Heart left ventricle (tissue), 16 donors: Measurements from ENCODE around the gene RPS6KA5. TPM values are rescaled to one million over a fixed set of nuclear protein-coding genes. Genes with fewer than 3 reads are reported as not detected.
"Not testable (repeated sequence)": the region's sequence is repeated elsewhere in the genome, so short reads cannot be mapped to it uniquely, and the experiment has no call there.

Experiments used
- ATAC-seq, 4 donors: fragments of 200-7000 bp; cut with Tn5 transposase; one replicate each; pipeline ENCODE4 v1.9.1; 2020 to 2022; ENCODE audit warnings: moderate library complexity in 4 of 4, mild to moderate bottlenecking in 3 of 4, moderate number of reproducible peaks in 1 of 4
- DNase-seq, 5 donors: peaks; one replicate each; pipeline ENCODE4 v3.0.0-alpha.2; 2020
- H3K27ac ChIP-seq, 12 donors: fragments of 200-600 bp; sonication (generic) in 4 of 12; one replicate each; pipeline versions ENCODE4 v1.5.0 to v1.8.0; 2016 to 2022; ENCODE audit warnings: mild to moderate bottlenecking in 2 of 12
- H3K27me3 ChIP-seq, 9 donors: fragments of 200-600 bp; sonication (generic) in 2 of 9; one replicate each; pipeline versions ENCODE4 v1.5.1 to v1.8.0; 2016 to 2022; ENCODE audit warnings: mild to moderate bottlenecking in 3 of 9
- H3K36me3 ChIP-seq, 9 donors: fragments of 200-600 bp; sonication (generic) in 2 of 9; one replicate each; pipeline versions ENCODE4 v1.5.0 to v1.8.0; 2018 to 2022; ENCODE audit warnings: mild to moderate bottlenecking in 2 of 9
- H3K4me1 ChIP-seq, 12 donors: fragments of 200-600 bp; sonication (generic) in 4 of 12; one replicate each; pipeline versions ENCODE4 v1.5.0 to v1.8.0; 2016 to 2022; ENCODE audit warnings: mild to moderate bottlenecking in 3 of 12
- H3K4me3 ChIP-seq, 12 donors: fragments of 200-600 bp; sonication (generic) in 4 of 12; one replicate each; pipeline versions ENCODE4 v1.5.0 to v1.8.0; 2017 to 2022; ENCODE audit warnings: mild to moderate bottlenecking in 9 of 12, moderate library complexity in 4 of 12
- H3K9me3 ChIP-seq, 12 donors: fragments of 200-600 bp; sonication (generic) in 4 of 12; one replicate each; pipeline versions ENCODE4 v1.5.0 to v1.8.0; 2016 to 2022; ENCODE audit warnings: mild to moderate bottlenecking in 1 of 12
- POLR2A ChIP-seq, 2 donors: fragments of 450-650 bp; IDR thresholded peaks; one replicate each; pipeline ENCODE4 v1.6.1; 2017; ENCODE audit warnings: antibody characterized with exemption in 2 of 2, mild to moderate bottlenecking in 2 of 2, moderate library complexity in 2 of 2
- WGBS, 4 donors: extraction: QIAGEN DNeasy Blood & Tissue Kit in 2 of 4; methylation state at CpG; one replicate each; pipeline versions ENCODE4 v1.1.5 to v1.1.7; 2013 to 2018; 5-methylcytosine and 5-hydroxymethylcytosine counted together
- intact Hi-C, 10 donors: fragments of 100-400 bp; cut with DNase I; formaldehyde crosslinking; loops; one replicate each; pipeline versions ENCODE4 v1.11.1 to v1.14.2; 2022
- polyA plus RNA-seq, 2 donors: library from polyadenylated mRNA; stranded (reverse); fragments of 200-250 nt; gene quantifications; one replicate each; pipeline ENCODE4 v1.2.3, GENCODE V29; 2013
- total RNA-seq, 9 donors: library from RNA; depleted of rRNA in 2 of 9; stranded (reverse); fragments of >200 nt in 2 of 9; fragmentation: NEBNext Ultra II Directional in 3 of 9; extraction: Animal tissue kit (Norgen Biotek cat#: 25700) in 3 of 9; gene quantifications; one replicate each; pipeline versions ENCODE4 v1.1.0 to v1.2.4, GENCODE V29; 2016 to 2023
- TF ChIP-seq, protein P1 (sequence below), 12 donors: fragments of 200-600 bp; sonication (generic) in 4 of 12; IDR thresholded peaks; one replicate each; pipeline versions ENCODE4 v1.5.0 to v1.8.0; 2018 to 2022; ENCODE audit warnings: antibody characterized with exemption in 12 of 12, mild to moderate bottlenecking in 5 of 12
- donor health status: ischemic (EF 13 %, LVEDD 7.1; RV severe dilation, severe dysfunction).
- donor health status: healthy with polysubstance abuse.
- donor health status: DM: no; HTN: yes; CAD: no.
- donor health status: DM: no; HTN: no; CAD: no.
- donor health status: ischemic (EF 25% LVEDD 6.9; RV normal size, moderate dysfunction).
- donor health status: ischemic (EF 25% LVEDD 5.7; RV mildly dilated, moderate dysfunction).
- donor health status: healthy.
- donor health status: DM: yes; HTN: yes; CAD: no.
- donor health status: ischemic (EF 35%, LVEDD 5.7; RV mildly dilated, moderate dysfunction).
- donor health status: nonischemic (EF 11% LVEDD 7.7; RV severe dilation, severe dysfunction).
- donor health status: DM: yes; HTN: yes; CAD: no.
- donor health status: PGD.
- donor health status: ischemic (EF 29% LVEDD 5.4; RV normal size, mild dysfunction).
- donor health status: nonischemic (EF 23%, LVEDD 6.1; RV moderate dilation, normal function).

RPS6KA5 gene
- total and polyA plus RNA-seq, 11 donors: 0.72 to 13.3 (median 8.5) TPM

DNA sequence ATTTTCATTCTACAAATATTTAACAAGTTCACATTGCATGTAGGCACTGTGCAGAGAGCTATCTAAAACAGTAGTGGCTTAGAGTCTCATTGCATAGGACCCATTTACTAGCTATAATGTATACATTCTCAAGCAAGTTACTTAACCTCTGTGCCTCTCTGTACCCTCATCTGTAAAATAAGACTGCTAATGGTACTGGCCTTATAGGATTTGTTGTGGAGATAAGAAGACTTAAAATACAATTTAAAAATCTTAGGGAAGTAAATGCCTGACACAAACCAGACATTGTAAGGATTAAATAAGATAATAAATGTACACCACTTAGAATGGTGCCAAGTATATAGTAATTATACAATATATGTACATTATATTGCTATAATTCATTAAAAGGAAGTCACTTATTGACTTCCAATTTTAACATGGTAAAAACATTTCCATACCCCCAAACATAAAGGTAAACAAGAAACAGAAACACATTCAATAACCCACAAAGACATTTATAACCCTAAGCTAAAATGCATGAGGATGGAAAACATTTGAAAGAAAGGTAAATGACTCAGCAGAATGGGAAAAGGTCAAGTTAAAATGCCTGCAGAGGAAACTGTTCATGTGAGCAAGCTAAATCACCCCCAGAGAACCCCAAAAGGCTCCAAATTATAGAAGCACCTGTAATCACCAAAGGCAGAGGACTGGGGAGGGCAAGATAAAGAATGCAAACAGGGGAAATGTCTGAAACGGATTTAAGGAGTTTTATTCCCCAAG is 30.8 kb downstream of the RPS6KA5 start:
- Histone ChIP-seq H3K9me3 (no peaks in the 10 kb centered on the region), H3K4me3 (no peak overlapping the region), H3K36me3 (no peaks in the 10 kb centered on the region), H3K4me1 (peaks cover 0 to 19% (median 0%) of the 10 kb centered on the region in 12 donors), H3K27me3 (no peaks in the 10 kb centered on the region), H3K27ac (no peak overlapping the region)
- TF ChIP-seq POLR2A (IDR thresholded peaks at IDR 0.05): no peak
- intact Hi-C loops: no loop called here
- WGBS, 4 donors: 81 to 89% (median 85%) methylated on average over 1 of the region's 1 CpG
- ATAC-seq (no peak), DNase-seq (no peak)

DNA sequence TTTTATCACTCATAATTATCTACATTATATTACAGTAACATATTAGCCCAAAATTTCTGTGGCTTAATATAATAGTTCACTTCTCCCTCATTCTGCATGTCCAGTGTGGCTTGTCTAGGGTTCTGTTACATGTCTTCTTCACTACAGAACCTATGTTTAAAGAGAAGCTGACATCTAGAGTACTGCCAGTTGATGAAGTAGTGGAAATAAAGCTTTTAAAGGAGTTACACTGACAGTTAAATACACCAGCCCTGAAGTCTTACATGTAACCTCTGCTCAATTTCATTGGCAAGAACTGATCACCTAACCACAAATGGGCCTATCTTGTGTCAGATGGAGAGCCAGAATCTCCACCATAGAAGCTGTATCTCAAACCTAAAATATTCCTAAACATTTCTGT is 32.9 kb downstream of the RPS6KA5 start:
- intact Hi-C loops: no loop called here
- H3K27ac ChIP-seq: no peak overlapping the region
- ATAC-seq (no peak), DNase-seq (no peak)
- H3K4me1 ChIP-seq: peaks cover 0 to 26% (median 0%) of the 10 kb centered on the region in 12 donors
- H3K36me3 ChIP-seq: no peaks in the 10 kb centered on the region
- H3K27me3 ChIP-seq: no peaks in the 10 kb centered on the region
- no peak for TF ChIP-seq POLR2A (IDR thresholded peaks at IDR 0.05)
- TF ChIP-seq, protein P1, sequence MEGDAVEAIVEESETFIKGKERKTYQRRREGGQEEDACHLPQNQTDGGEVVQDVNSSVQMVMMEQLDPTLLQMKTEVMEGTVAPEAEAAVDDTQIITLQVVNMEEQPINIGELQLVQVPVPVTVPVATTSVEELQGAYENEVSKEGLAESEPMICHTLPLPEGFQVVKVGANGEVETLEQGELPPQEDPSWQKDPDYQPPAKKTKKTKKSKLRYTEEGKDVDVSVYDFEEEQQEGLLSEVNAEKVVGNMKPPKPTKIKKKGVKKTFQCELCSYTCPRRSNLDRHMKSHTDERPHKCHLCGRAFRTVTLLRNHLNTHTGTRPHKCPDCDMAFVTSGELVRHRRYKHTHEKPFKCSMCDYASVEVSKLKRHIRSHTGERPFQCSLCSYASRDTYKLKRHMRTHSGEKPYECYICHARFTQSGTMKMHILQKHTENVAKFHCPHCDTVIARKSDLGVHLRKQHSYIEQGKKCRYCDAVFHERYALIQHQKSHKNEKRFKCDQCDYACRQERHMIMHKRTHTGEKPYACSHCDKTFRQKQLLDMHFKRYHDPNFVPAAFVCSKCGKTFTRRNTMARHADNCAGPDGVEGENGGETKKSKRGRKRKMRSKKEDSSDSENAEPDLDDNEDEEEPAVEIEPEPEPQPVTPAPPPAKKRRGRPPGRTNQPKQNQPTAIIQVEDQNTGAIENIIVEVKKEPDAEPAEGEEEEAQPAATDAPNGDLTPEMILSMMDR (IDR thresholded peaks at IDR 0.05): no peak
- H3K4me3 ChIP-seq: no peak overlapping the region
- no peaks in the 10 kb centered on the region for H3K9me3 ChIP-seq

DNA sequence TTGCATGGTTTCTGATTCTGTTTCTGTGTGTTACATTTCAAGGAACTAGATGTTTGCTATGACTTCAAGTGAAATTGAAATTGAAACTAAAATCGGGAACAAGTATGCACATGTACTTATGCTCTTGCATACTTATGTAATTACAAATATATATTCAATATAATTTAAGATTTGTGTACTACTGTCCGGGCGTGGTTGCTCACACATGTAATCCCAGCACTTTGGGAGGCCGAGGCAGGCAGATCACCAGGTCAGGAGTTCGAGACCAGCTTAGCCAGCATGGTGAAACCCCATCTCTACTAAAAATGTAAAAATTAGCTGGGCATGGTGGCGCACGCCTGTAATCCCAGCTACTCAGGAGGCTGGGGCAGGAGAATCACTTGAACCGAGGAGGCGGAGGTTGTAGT is 37.8 kb downstream of the RPS6KA5 start:
- Histone ChIP-seq H3K27ac (peak overlapping the region in 6 of 12 donors; percentile 14 to 90 (median 38)), H3K4me1 (peaks cover 0 to 23% (median 0%) of the 10 kb centered on the region in 12 donors), H3K4me3 (peak overlapping the region in 10 of 12 donors; percentile 20 to 54 (median 38))
- intact Hi-C loops, DNase-seq, H3K27me3 ChIP-seq, H3K9me3 ChIP-seq, H3K36me3 ChIP-seq: not testable (repeated sequence)
- ATAC-seq: peak in 1 of 4 donors; percentile 41
- 81 to 87% (median 83%) methylated on average over 9 of the region's 9 CpGs for WGBS, 4 donors

DNA sequence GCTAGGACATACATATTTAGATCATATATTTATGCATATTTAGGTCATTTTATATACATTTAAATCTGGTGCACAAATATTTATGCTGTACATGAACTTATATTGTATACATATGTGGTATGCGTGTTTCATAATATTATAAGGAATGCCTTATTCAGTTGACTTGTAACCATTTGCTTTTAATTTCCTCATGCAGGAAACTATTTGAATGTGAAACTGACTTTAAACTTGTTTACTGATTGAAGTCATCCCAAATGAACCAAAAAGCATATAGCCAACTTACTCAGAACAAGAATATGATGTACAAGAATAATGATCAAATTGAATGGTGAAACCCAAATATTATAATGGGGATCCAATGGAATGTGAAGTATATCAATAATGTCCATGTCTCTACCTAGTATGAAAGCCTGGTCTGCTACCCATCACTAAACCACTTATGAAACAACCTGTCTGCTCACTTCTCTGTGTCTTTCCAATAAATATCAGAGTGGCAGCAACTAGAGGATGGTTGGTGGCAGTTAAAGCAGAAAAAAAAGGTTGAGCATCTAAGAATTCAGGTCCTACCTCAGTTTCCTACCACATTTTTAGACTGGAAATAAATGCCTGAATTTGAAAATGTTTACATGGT is 38.3 kb downstream of the RPS6KA5 start:
- intact Hi-C loops: no loop called here
- ATAC-seq: no peak
- H3K4me3 ChIP-seq: peak overlapping the region in 10 of 12 donors; percentile 20 to 54 (median 38)
- peak overlapping the region in 6 of 12 donors; percentile 2 to 90 (median 26) for H3K27ac ChIP-seq
- no peaks in the 10 kb centered on the region for H3K36me3 ChIP-seq
- no peaks in the 10 kb centered on the region for H3K9me3 ChIP-seq
- no peak for DNase-seq
- peaks cover 0 to 23% (median 0%) of the 10 kb centered on the region in 12 donors for H3K4me1 ChIP-seq
- TF ChIP-seq POLR2A (IDR thresholded peaks at IDR 0.05): no peak
- TF ChIP-seq, protein P1 (IDR thresholded peaks at IDR 0.05): no peak
- WGBS, 4 donors: 98 to 100% (median 98%) methylated on average over 1 of the region's 1 CpG
- no peaks in the 10 kb centered on the region for H3K27me3 ChIP-seq

DNA sequence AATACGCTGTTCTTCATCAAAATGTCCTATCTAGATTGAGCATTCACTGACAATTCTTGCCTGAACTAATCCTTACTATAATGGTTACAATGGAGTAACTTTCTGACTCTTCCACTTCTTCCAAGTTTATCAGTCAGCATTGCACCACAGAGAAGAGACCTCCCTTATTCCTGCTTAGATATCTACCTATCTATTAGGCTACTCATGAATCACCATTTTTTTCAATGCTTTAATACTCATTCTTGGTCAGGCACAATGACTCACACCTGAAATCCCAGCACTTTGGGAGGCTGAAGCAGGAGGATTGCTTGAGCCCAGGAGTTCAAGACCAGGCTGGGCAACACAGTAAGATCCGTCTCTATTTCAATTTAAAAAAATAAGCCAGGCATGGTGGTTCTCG is 39.3 kb downstream of the RPS6KA5 start:
- 94 to 97% (median 95%) methylated on average over 3 of the region's 3 CpGs for WGBS, 4 donors
- no peak for TF ChIP-seq POLR2A (IDR thresholded peaks at IDR 0.05)
- TF ChIP-seq, protein P1 (IDR thresholded peaks at IDR 0.05): no peak
- Histone ChIP-seq H3K9me3 (no peaks in the 10 kb centered on the region), H3K27ac (peak overlapping the region in 1 of 12 donors; percentile 90), H3K4me1 (peaks cover 0 to 23% (median 0%) of the 10 kb centered on the region in 12 donors), H3K36me3 (no peaks in the 10 kb centered on the region), H3K4me3 (no peak overlapping the region), H3K27me3 (no peaks in the 10 kb centered on the region)
- DNase-seq (no peak), ATAC-seq (no peak)
- intact Hi-C loops: no loop called here
